Neural cell (in vitro differentiated cells): Measurements from ENCODE around the gene SCGB2B2. TPM values are rescaled to one million over a fixed set of nuclear protein-coding genes. Genes with fewer than 3 reads are reported as not detected.
"Not testable (repeated sequence)": the region's sequence is repeated elsewhere in the genome, so short reads cannot be mapped to it uniquely, and the experiment has no call there.

Experiments
- H2AFZ ChIP-seq: fragments of 200-600, 300-800 bp; sonication (generic), shearing (Covaris generic); 2 replicates; pipeline ENCODE4 v1.6.0; 2014; ENCODE audit warnings: low read depth, mild to moderate bottlenecking, antibody characterized with exemption, low read length, moderate library complexity
- H3F3A ChIP-seq: fragments of 200-600 bp; shearing (Covaris generic); 2 replicates; pipeline ENCODE4 v1.6.1; 2016; ENCODE audit warnings: mild to moderate bottlenecking, moderate library complexity, mixed read lengths, antibody characterized with exemption, low read length; ENCODE audit not compliant: insufficient read depth, poor library complexity, severe bottlenecking
- H3K27ac ChIP-seq: fragments of 200-600, 300-800 bp; sonication (generic), shearing (Covaris generic); 2 replicates; pipeline ENCODE4 v1.5.1; 2014; ENCODE audit warnings: mild to moderate bottlenecking, low read length, moderate library complexity
- H3K27me3 ChIP-seq: fragments of 300-800, 200-600 bp; sonication (generic), shearing (Covaris generic); 2 replicates; pipeline ENCODE4 v1.6.0; 2014; ENCODE audit warnings: mild to moderate bottlenecking, low read depth, low read length, moderate library complexity; ENCODE audit not compliant: insufficient read depth
- H3K36me3 ChIP-seq: fragments of 300-800, 200-600 bp; sonication (generic), shearing (Covaris generic); 2 replicates; pipeline ENCODE4 v1.5.1; 2014; ENCODE audit warnings: mild to moderate bottlenecking, antibody characterized with exemption, low read length, moderate library complexity; ENCODE audit not compliant: insufficient read depth
- H3K4me2 ChIP-seq: fragments of 300-800, 200-600 bp; sonication (generic), shearing (Covaris generic); 2 replicates; pipeline ENCODE4 v1.6.0; 2014; ENCODE audit warnings: mild to moderate bottlenecking, low read length
- H3K4me3 ChIP-seq: fragments of 300-800, 200-600 bp; sonication (generic), shearing (Covaris generic); 2 replicates; pipeline ENCODE4 v1.5.1; 2014; ENCODE audit warnings: mild to moderate bottlenecking, low read length, moderate library complexity
- H3K79me2 ChIP-seq: fragments of 200-600 bp; shearing (Covaris generic); replicated peaks from 2 replicates; pipeline ENCODE4 v1.6.0; 2014; ENCODE audit warnings: mild to moderate bottlenecking, low read length, moderate library complexity; ENCODE audit not compliant: insufficient read depth
- H3K9ac ChIP-seq: fragments of 300-800, 200-600 bp; sonication (generic), shearing (Covaris generic); 2 replicates; pipeline ENCODE4 v1.6.1; 2016; ENCODE audit warnings: mild to moderate bottlenecking, low read length, mixed read lengths
- H3K9me2 ChIP-seq: fragments of 200-600 bp; shearing (Covaris generic); 2 replicates; pipeline ENCODE4 v1.6.1; 2016; ENCODE audit warnings: mild to moderate bottlenecking, low read length, mixed read lengths; ENCODE audit not compliant: insufficient read depth
- H3K9me3 ChIP-seq: fragments of 200-600, 300-800 bp; sonication (generic), shearing (Covaris generic); 2 replicates; pipeline ENCODE4 v1.6.1; 2016; ENCODE audit warnings: mild to moderate bottlenecking, mixed run types, low read length, moderate library complexity, mixed read lengths
- H4K20me1 ChIP-seq: fragments of 200-600 bp; shearing (Covaris generic); 2 replicates; pipeline ENCODE4 v1.6.1; 2016; ENCODE audit warnings: mild to moderate bottlenecking, mixed run types; ENCODE audit not compliant: insufficient read depth
- CTCF ChIP-seq: fragments of 450-650 bp; IDR thresholded peaks from 2 replicates; pipeline ENCODE4 v1.5.1; 2014; ENCODE audit warnings: antibody characterized with exemption, mild to moderate bottlenecking, moderate library complexity; ENCODE audit not compliant: poor library complexity, severe bottlenecking
- EP300 ChIP-seq: fragments of 450-650 bp; conservative IDR thresholded peaks from 2 replicates; pipeline ENCODE4 v1.6.1; 2014; ENCODE audit warnings: antibody characterized with exemption, mild to moderate bottlenecking, moderate library complexity; ENCODE audit not compliant: poor library complexity, severe bottlenecking
- EZH2 ChIP-seq: fragments of 200-600, 300-800 bp; shearing (Covaris generic), sonication (generic); IDR thresholded peaks from 2 replicates; pipeline ENCODE4 v1.6.1; 2014; ENCODE audit warnings: antibody characterized with exemption, low read length, borderline replicate concordance, mild to moderate bottlenecking; ENCODE audit not compliant: insufficient read depth, poor library complexity, severe bottlenecking
- MXI1 ChIP-seq: fragments of 450-650 bp; conservative IDR thresholded peaks from 2 replicates; pipeline ENCODE4 v1.6.1; 2014; ENCODE audit warnings: antibody characterized with exemption, mild to moderate bottlenecking; ENCODE audit not compliant: poor library complexity, severe bottlenecking
- POLR2AphosphoS5 ChIP-seq: IDR thresholded peaks from 2 replicates; pipeline ENCODE4 v1.6.1; 2012
- RAD21 ChIP-seq: fragments of 450-650 bp; conservative IDR thresholded peaks from 2 replicates; pipeline ENCODE4 v1.6.1; 2014; ENCODE audit warnings: antibody characterized with exemption, mild to moderate bottlenecking, moderate library complexity
- REST ChIP-seq: IDR thresholded peaks from 2 replicates; pipeline ENCODE4 v1.6.1; 2012; ENCODE audit warnings: borderline replicate concordance
- SMC3 ChIP-seq: fragments of 450-650 bp; conservative IDR thresholded peaks from 2 replicates; pipeline ENCODE4 v1.6.1; 2014; ENCODE audit warnings: antibody characterized with exemption, mild to moderate bottlenecking, moderate library complexity; ENCODE audit not compliant: poor library complexity
- TAF1 ChIP-seq: IDR thresholded peaks from 2 replicates; pipeline ENCODE4 v1.6.1; 2012; ENCODE audit warnings: low read depth
- polyA plus RNA-seq: library from polyadenylated mRNA; depleted of rRNA; stranded (reverse); fragments of >200 nt; gene quantifications from 2 replicates; pipeline ENCODE4 v1.2.3, GENCODE V29; 2014

The SCGB2B2 gene
- polyA plus RNA-seq, 1 donor from 2014 or later, result 0.51 TPM

GRCh38 chr19:34687348-34687747 lies 10.4 kb upstream of the SCGB2B2 start:
- Histone ChIP-seq H2AFZ (no peak overlapping the region), H3K9me2 (no peaks in the 10 kb centered on the region), H3K4me3 (no peak overlapping the region), H3K4me2 (no peak overlapping the region), H3K9me3 (peaks cover 11% of the 10 kb centered on the region), H3K27ac (no peak overlapping the region), H4K20me1 (no peaks in the 10 kb centered on the region), H3F3A (no peaks in the 10 kb centered on the region), H3K79me2 (no peaks in the 10 kb centered on the region), H3K9ac (no peak overlapping the region), H3K36me3 (peaks cover 21% of the 10 kb centered on the region), H3K27me3 (no peaks in the 10 kb centered on the region)
- TF ChIP-seq TAF1 (no peak), CTCF (no peak), EP300 (no peak)

- Histone ChIP-seq H3K9ac (no peak overlapping the region), H3K27me3 (no peaks in the 10 kb centered on the region), H3K27ac (no peak overlapping the region), H3K79me2 (no peaks in the 10 kb centered on the region), H3K9me3 (peaks cover 13% of the 10 kb centered on the region), H3K4me2 (no peak overlapping the region), H3K9me2 (no peaks in the 10 kb centered on the region), H2AFZ (no peak overlapping the region), H3K4me3 (no peak overlapping the region), H3F3A (no peaks in the 10 kb centered on the region), H3K36me3 (peaks cover 25% of the 10 kb centered on the region), H4K20me1 (no peaks in the 10 kb centered on the region)
- TF ChIP-seq TAF1, result no peak
- no peak for TF ChIP-seq EZH2
- TF ChIP-seq REST, result no peak
- TF ChIP-seq SMC3, result no peak
- TF ChIP-seq RAD21, result no peak
- no peak for TF ChIP-seq MXI1
- TF ChIP-seq CTCF, result no peak
- no peak for TF ChIP-seq EP300
- no peak for TF ChIP-seq POLR2AphosphoS5
These were observed 9.5 kb upstream of the SCGB2B2 start for GRCh38 chr19:34686455-34686854.

GRCh38 chr19:34685266-34685665 lies 8.3 kb upstream of the SCGB2B2 start:
- H3K79me2 ChIP-seq, H3K4me3 ChIP-seq, H3F3A ChIP-seq, H4K20me1 ChIP-seq, H3K9me2 ChIP-seq, H2AFZ ChIP-seq, H3K9ac ChIP-seq, H3K27ac ChIP-seq, H3K27me3 ChIP-seq, H3K4me2 ChIP-seq: not testable (repeated sequence)
- Histone ChIP-seq H3K9me3 (peaks cover 15% of the 10 kb centered on the region), H3K36me3 (peaks cover 25% of the 10 kb centered on the region)
